HUES6 (cell line): ENCODE measurements around the gene SIRPB2.
"Not testable (repeated sequence)": the region's sequence is repeated elsewhere in the genome, so short reads cannot be mapped to it uniquely, and the experiment has no call there.

ENCODE experiments used
- H3K27ac ChIP-seq: 2 replicates; pipeline ENCODE4 v1.7.0; 2013; ENCODE audit warnings: low read depth, mild to moderate bottlenecking, low read length, inconsistent platforms
- H3K27me3 ChIP-seq: 2 replicates; pipeline ENCODE4 v1.6.1; 2013; ENCODE audit warnings: low read length; ENCODE audit not compliant: control insufficient read depth, insufficient read depth
- H3K36me3 ChIP-seq: 2 replicates; pipeline ENCODE4 v1.6.1; 2013; ENCODE audit warnings: low read length; ENCODE audit not compliant: control insufficient read depth, insufficient read depth
- H3K4me1 ChIP-seq: 2 replicates; pipeline ENCODE4 v1.6.1; 2013; ENCODE audit warnings: low read length; ENCODE audit not compliant: control insufficient read depth, insufficient read depth
- H3K4me3 ChIP-seq: 2 replicates; pipeline ENCODE4 v1.5.1; 2013; ENCODE audit warnings: low read depth, low read length
- H3K9ac ChIP-seq: one replicate; pipeline ENCODE4 v1.6.1; 2013; ENCODE audit warnings: mild to moderate bottlenecking, low read length
- H3K9me3 ChIP-seq: 2 replicates; pipeline ENCODE4 v1.6.1; 2013; ENCODE audit warnings: low read depth, low read length; ENCODE audit not compliant: control insufficient read depth, insufficient read depth

SIRPB2 gene

GRCh38 chr20:1499528-1500420, 8.6 kb upstream of the SIRPB2 start:
- no peaks in the 10 kb centered on the region for H3K36me3 ChIP-seq
- H3K27me3 ChIP-seq, result no peaks in the 10 kb centered on the region; the same call in 1 of the 2 replicates
- peaks cover 13% of the 10 kb centered on the region for H3K4me1 ChIP-seq
- H3K27ac ChIP-seq, result peak overlapping the region; percentile 58; the same call in 1 of the 2 replicates
- peaks cover 3% of the 10 kb centered on the region; the same call in 1 of the 2 replicates for H3K9me3 ChIP-seq
- no peak overlapping the region for H3K4me3 ChIP-seq
- H3K9ac ChIP-seq, result peak overlapping the region; percentile 50

- H3K4me1 ChIP-seq, result peaks cover 13% of the 10 kb centered on the region
- not testable (repeated sequence) for H3K4me3 ChIP-seq, H3K27me3 ChIP-seq, H3K9ac ChIP-seq, H3K36me3 ChIP-seq, H3K9me3 ChIP-seq, H3K27ac ChIP-seq
These were observed 6.2 kb upstream of the SIRPB2 start for GRCh38 chr20:1497371-1497770.

- Histone ChIP-seq H3K4me3 (no peak overlapping the region), H3K9me3 (peaks cover 4% of the 10 kb centered on the region; the same call in 1 of the 2 replicates), H3K4me1 (peaks cover 13% of the 10 kb centered on the region), H3K27me3 (no peaks in the 10 kb centered on the region; the same call in 1 of the 2 replicates), H3K9ac (no peak overlapping the region), H3K36me3 (no peaks in the 10 kb centered on the region), H3K27ac (no peak overlapping the region)
These were observed 5.7 kb upstream of the SIRPB2 start for GRCh38 chr20:1496930-1497329.

- H3K27me3 ChIP-seq, result no peaks in the 10 kb centered on the region; the same call in 1 of the 2 replicates
These were observed 3.2 kb upstream of the SIRPB2 start for GRCh38 chr20:1494436-1494835.

DNA sequence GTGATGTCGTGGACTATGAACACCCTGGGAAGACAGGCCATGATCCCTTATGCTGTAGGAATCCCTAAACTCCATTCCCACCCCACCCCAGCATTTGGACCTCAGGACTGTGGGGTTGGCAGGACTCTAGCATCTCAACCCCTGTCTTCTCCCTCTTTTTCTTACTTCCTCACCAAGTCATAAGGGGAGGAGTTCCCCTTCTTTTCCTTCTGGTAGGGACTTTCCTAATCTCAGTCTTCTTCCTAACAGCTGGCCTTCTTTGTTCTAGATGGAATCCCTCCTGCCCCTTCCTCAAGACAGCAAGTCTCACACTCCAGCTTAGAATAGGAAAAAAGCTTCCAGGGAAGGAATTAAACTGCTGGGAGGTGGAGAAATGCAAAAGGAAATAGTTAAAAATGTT, 2.3 kb upstream of the SIRPB2 start:
- Histone ChIP-seq H3K9ac (no peak overlapping the region), H3K9me3 (peaks cover 4% of the 10 kb centered on the region; the same call in 1 of the 2 replicates), H3K4me1 (no peaks in the 10 kb centered on the region), H3K4me3 (no peak overlapping the region), H3K27me3 (no peaks in the 10 kb centered on the region; the same call in 1 of the 2 replicates), H3K27ac (no peak overlapping the region), H3K36me3 (no peaks in the 10 kb centered on the region)

More at GRCh38 chr20:1494436-1494835, 3.2 kb upstream of the SIRPB2 start:
- H3K36me3 ChIP-seq, result no peaks in the 10 kb centered on the region
- H3K4me3 ChIP-seq, result no peak overlapping the region
- H3K9me3 ChIP-seq, result peaks cover 4% of the 10 kb centered on the region; the same call in 1 of the 2 replicates
- H3K4me1 ChIP-seq, result no peaks in the 10 kb centered on the region
- H3K9ac ChIP-seq, result no peak overlapping the region
- H3K27ac ChIP-seq, result no peak overlapping the region

GRCh38 chr20:1491860-1492642, 831 bp upstream of the SIRPB2 start:
- Histone ChIP-seq H3K4me1 (no peaks in the 10 kb centered on the region), H3K9ac (no peak overlapping the region), H3K27me3 (no peaks in the 10 kb centered on the region; the same call in 1 of the 2 replicates), H3K27ac (no peak overlapping the region), H3K9me3 (peaks cover 4% of the 10 kb centered on the region; the same call in 1 of the 2 replicates), H3K36me3 (no peaks in the 10 kb centered on the region), H3K4me3 (no peak overlapping the region)

DNA sequence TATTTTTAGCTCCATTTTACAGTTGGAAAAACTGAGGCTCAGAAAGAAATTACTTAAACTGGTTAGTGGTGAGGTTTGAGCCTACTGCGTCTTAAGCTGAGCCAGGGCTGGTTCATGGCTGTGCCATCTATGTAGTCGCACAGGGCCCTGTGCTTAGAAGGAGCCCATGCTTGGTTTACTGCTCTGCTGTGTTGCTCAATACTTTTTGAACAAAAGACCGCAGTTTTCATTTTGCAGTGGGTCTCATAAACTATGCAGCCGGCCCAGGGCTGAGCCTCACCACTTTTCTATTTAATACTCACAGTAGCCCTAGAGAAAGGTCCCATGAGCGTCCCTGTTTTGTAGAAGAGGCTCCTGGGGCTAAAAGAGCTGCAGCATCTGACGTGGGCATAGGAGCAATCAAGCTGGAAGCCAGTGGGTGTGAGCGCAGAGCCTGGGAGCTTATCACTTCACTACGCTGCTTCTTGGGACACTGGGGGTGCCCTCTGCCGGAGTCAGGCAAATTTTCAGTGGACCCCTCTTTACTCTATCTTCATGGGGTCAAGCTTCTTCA, 501 bp downstream of the SIRPB2 start:
- Histone ChIP-seq H3K36me3 (no peaks in the 10 kb centered on the region), H3K4me1 (no peaks in the 10 kb centered on the region), H3K27ac (no peak overlapping the region), H3K9me3 (peaks cover 4% of the 10 kb centered on the region; the same call in 1 of the 2 replicates), H3K4me3 (no peak overlapping the region), H3K9ac (no peak overlapping the region), H3K27me3 (no peaks in the 10 kb centered on the region; the same call in 1 of the 2 replicates)

- H3K9me3 ChIP-seq, result peaks cover 4% of the 10 kb centered on the region; the same call in 1 of the 2 replicates
- no peaks in the 10 kb centered on the region for H3K4me1 ChIP-seq
- H3K36me3 ChIP-seq, result no peaks in the 10 kb centered on the region
- H3K9ac ChIP-seq, result no peak overlapping the region
- no peak overlapping the region for H3K4me3 ChIP-seq
- H3K27me3 ChIP-seq, result no peaks in the 10 kb centered on the region; the same call in 1 of the 2 replicates
- no peak overlapping the region for H3K27ac ChIP-seq
These were observed 1.3 kb downstream of the SIRPB2 start for GRCh38 chr20:1489764-1490436.

- Histone ChIP-seq H3K27me3 (no peaks in the 10 kb centered on the region; the same call in 1 of the 2 replicates), H3K27ac (no peak overlapping the region), H3K4me1 (no peaks in the 10 kb centered on the region), H3K4me3 (no peak overlapping the region), H3K36me3 (no peaks in the 10 kb centered on the region), H3K9me3 (peaks cover 4% of the 10 kb centered on the region; the same call in 1 of the 2 replicates), H3K9ac (no peak overlapping the region)
These were observed 1.9 kb downstream of the SIRPB2 start for GRCh38 chr20:1489325-1489724.

DNA sequence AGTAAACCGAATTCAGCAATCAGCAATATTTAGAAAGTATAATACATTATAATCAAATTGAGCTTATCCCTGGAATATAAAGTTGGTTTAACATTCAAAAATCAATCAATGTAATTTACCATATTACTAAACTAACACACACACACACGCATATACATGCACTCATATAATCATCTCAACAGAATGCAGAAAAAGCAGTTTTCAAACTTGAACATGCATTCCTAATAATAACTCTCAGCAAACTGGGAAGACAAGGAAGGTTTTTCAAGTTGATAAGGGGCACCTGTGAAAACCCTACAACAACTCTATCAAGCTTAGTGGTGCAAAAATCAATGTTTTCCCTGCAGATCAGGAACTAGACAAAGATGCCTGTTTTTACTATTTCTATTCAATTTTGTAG, 4.7 kb downstream of the SIRPB2 start:
- no peak overlapping the region for H3K27ac ChIP-seq
- no peaks in the 10 kb centered on the region for H3K36me3 ChIP-seq
- H3K4me1 ChIP-seq, result no peaks in the 10 kb centered on the region

More for the DNA sequence above, 4.7 kb downstream of the SIRPB2 start:
- Histone ChIP-seq H3K9ac (no peak overlapping the region), H3K27me3 (no peaks in the 10 kb centered on the region; the same call in 1 of the 2 replicates), H3K4me3 (no peak overlapping the region), H3K9me3 (no peaks in the 10 kb centered on the region)
